Measurements from ENCODE around the gene UBE2E1.
"Not testable (repeated sequence)": the region's sequence is repeated elsewhere in the genome, so short reads cannot be mapped to it uniquely, and the experiment has no call there.

UBE2E1 gene

GRCh38 chr3:23859012-23859743 is 53.4 kb downstream of the UBE2E1 start:
- DNase-seq: no peak

GRCh38 chr3:23859839-23860382 is 54.2 kb downstream of the UBE2E1 start:
- DNase-seq: no peak

- no peak for DNase-seq
These were observed 55.9 kb downstream of the UBE2E1 start for GRCh38 chr3:23861689-23862088.

GRCh38 chr3:23863060-23863459 is 57.3 kb downstream of the UBE2E1 start:
- DNase-seq: no peak

- no peak for DNase-seq
These were observed 59.2 kb downstream of the UBE2E1 start for GRCh38 chr3:23864931-23865330.

- DNase-seq: no peak
These were observed 60.0 kb downstream of the UBE2E1 start for GRCh38 chr3:23865595-23866396.

- DNase-seq: no peak
These were observed 61.6 kb downstream of the UBE2E1 start for GRCh38 chr3:23867400-23867799.

GRCh38 chr3:23867838-23868237 is 62.1 kb downstream of the UBE2E1 start:
- DNase-seq: peak; percentile 6

GRCh38 chr3:23869977-23870662 is 64.4 kb downstream of the UBE2E1 start:
- DNase-seq: no peak

- DNase-seq: not testable (repeated sequence)
These were observed 64.9 kb downstream of the UBE2E1 start for GRCh38 chr3:23870663-23871043.

- not testable (repeated sequence) for DNase-seq
These were observed 65.6 kb downstream of the UBE2E1 start for GRCh38 chr3:23871361-23871760.

- DNase-seq: no peak
These were observed 66.6 kb downstream of the UBE2E1 start for GRCh38 chr3:23872330-23872729.

- DNase-seq: peak; percentile 35
These were observed 68.2 kb downstream of the UBE2E1 start for GRCh38 chr3:23873941-23874340.

GRCh38 chr3:23874359-23875112 is 68.8 kb downstream of the UBE2E1 start:
- DNase-seq: peak; percentile 84

GRCh38 chr3:23875113-23875725 is 69.5 kb downstream of the UBE2E1 start:
- peak; percentile 77 for DNase-seq

- no peak for DNase-seq
These were observed 71.2 kb downstream of the UBE2E1 start for GRCh38 chr3:23876923-23877322.

GRCh38 chr3:23877329-23877980 is 71.7 kb downstream of the UBE2E1 start:
- peak; percentile 91 for DNase-seq

- DNase-seq: no peak
These were observed 73.7 kb downstream of the UBE2E1 start for GRCh38 chr3:23879485-23879884.

GRCh38 chr3:23880703-23881339 is 75.1 kb downstream of the UBE2E1 start:
- DNase-seq: no peak

- not testable (repeated sequence) for DNase-seq
These were observed 76.2 kb downstream of the UBE2E1 start for GRCh38 chr3:23881993-23882392.

GRCh38 chr3:23882487-23882918 is 76.7 kb downstream of the UBE2E1 start:
- DNase-seq: no peak
